ENCODE data around the gene RAD54L. TPM values are rescaled to one million over a fixed set of nuclear protein-coding genes. Genes with fewer than 3 reads are reported as not detected.

The RAD54L gene
- total RNA-seq (2021) (51.2 to 54.7 TPM (median 53.7 TPM) in 3 replicates), Bru-seq, nascent RNA (percentile 77 among the genes with signal in this experiment)
- long read RNA-seq, experiment 1, transcript RAD54L-201 (18 exons, 3,108 nt), result major isoform, 250 of 408 reads
- long read RNA-seq, experiment 1, partial matches to known transcripts, result 23 of 408 reads
- long read RNA-seq, experiment 1, other reads (novel, unspliced or antisense), result 135 of 408 reads
- long read RNA-seq, experiment 2, transcript RAD54L-201 (18 exons, 3,108 nt), result major isoform, 17 of 48 reads
- long read RNA-seq, experiment 2, partial matches to known transcripts, result 15 of 48 reads
- long read RNA-seq, experiment 2, other reads (novel, unspliced or antisense), result 16 of 48 reads
- long read RNA-seq, experiment 3, transcript RAD54L-201 (18 exons, 3,108 nt), result major isoform, 11 of 37 reads
- long read RNA-seq, experiment 3, partial matches to known transcripts, result 8 of 37 reads
- long read RNA-seq, experiment 3, other reads (novel, unspliced or antisense), result 18 of 37 reads

- peaks cover 17% of the 10 kb centered on the region for H3K4me1 Mint-ChIP-seq
- DNase-seq (ENCODE audit: low spot score) (peak; percentile 99), ATAC-seq (peak; percentile 90)
- no peaks in the 10 kb centered on the region; the same call in 1 of the 2 replicates for H3K27me3 Mint-ChIP-seq (ENCODE audit: low read depth)
- peaks cover 5% of the 10 kb centered on the region for H3K9me3 Mint-ChIP-seq
- H3K36me3 Mint-ChIP-seq, result peaks cover 33% of the 10 kb centered on the region
- peak within 1 kb of the TSS; percentile 99 for H3K27ac Mint-ChIP-seq
- ChIA-PET CTCF (interaction anchor here (0.5 to 5.8 kb wide), 26 partner anchors 11 to 432 kb away, joined by 3 to 126 read pairs (median 4); partner anchors contain the start of genes LRRC41, NSUN4, POMGNT1 and UQCRH), POLR2A (interaction anchor here (1.2 to 1.5 kb wide), 2 partner anchors 23 to 56 kb away, joined by 5 to 8 read pairs; partner anchors contain the start of genes LRRC41 and UQCRH)
- H3K4me3 Mint-ChIP-seq, result peak within 1 kb of the TSS; percentile 99
- peak; percentile 87 for TF ChIP-seq GABPB1 (CRISPR knock-in tag; IDR thresholded peaks at IDR 0.05)
- no peak for TF ChIP-seq FOXJ3 (CRISPR knock-in tag; IDR thresholded peaks at IDR 0.05; ENCODE audit: borderline replicate concordance)
- peak; percentile 95 for TF ChIP-seq NFYB (CRISPR knock-in tag; conservative IDR thresholded peaks at IDR 0.05; ENCODE audit: low read depth)
- peak; percentile 61; the same call in 1 of the 2 replicates for TF ChIP-seq FOXP4 (CRISPR knock-in tag; IDR thresholded peaks at IDR 0.05)
- TF ChIP-seq ARID4B (CRISPR knock-in tag; IDR thresholded peaks at IDR 0.05; ENCODE audit: borderline replicate concordance), result 0 out of 2 replicates have a peak, but pooled peaks have one; percentile 64
- TF ChIP-seq E2F4 (CRISPR knock-in tag; IDR thresholded peaks at IDR 0.05; ENCODE audit: borderline replicate concordance, low read depth), result peak; percentile 99
- TF ChIP-seq ATF1 (CRISPR knock-in tag; IDR thresholded peaks at IDR 0.05), result no peak
- peak; percentile 95 for TF ChIP-seq MYBL2 (CRISPR knock-in tag; IDR thresholded peaks at IDR 0.05)
- TF ChIP-seq ZMAT4 (CRISPR knock-in tag; IDR thresholded peaks at IDR 0.05), result no peak
- TF ChIP-seq JAZF1 (CRISPR knock-in tag; IDR thresholded peaks at IDR 0.05), result no peak
- peak; percentile 22 for TF ChIP-seq ETV6 (CRISPR knock-in tag; IDR thresholded peaks at IDR 0.05)
- peak; percentile 67; the same call in 1 of the 2 replicates for TF ChIP-seq FOXP1 (CRISPR knock-in tag; IDR thresholded peaks at IDR 0.05; ENCODE audit: borderline replicate concordance)
- TF ChIP-seq SP1 (CRISPR knock-in tag; conservative IDR thresholded peaks at IDR 0.05), result peak; percentile 99
- TF ChIP-seq E2F5 (CRISPR knock-in tag; IDR thresholded peaks at IDR 0.05), result peak; percentile 98
- peak; percentile 85; the same call in 1 of the 2 replicates for TF ChIP-seq NFE2L1 (CRISPR knock-in tag; IDR thresholded peaks at IDR 0.05)
- TF ChIP-seq PREB (CRISPR knock-in tag; IDR thresholded peaks at IDR 0.05; ENCODE audit: borderline replicate concordance), result no peak
- TF ChIP-seq ATF3 (CRISPR knock-in tag; conservative IDR thresholded peaks at IDR 0.05), result no peak
- no peak for TF ChIP-seq ATF6 (CRISPR knock-in tag; IDR thresholded peaks at IDR 0.05)
- no peak for TF ChIP-seq IRF1 (CRISPR knock-in tag; IDR thresholded peaks at IDR 0.05)
- TF ChIP-seq ZNF263 (CRISPR knock-in tag; IDR thresholded peaks at IDR 0.05; ENCODE audit: low read depth), result no peak
- peak; percentile 88 for TF ChIP-seq FOXK1 (CRISPR knock-in tag; IDR thresholded peaks at IDR 0.05)
Observed at GRCh38 chr1:46247436-46248121, at the start of gene RAD54L. TSS of gene RAD54L (plus strand) at chr1:46247763. CDS start at chr1:46248406, 643 bp downstream.
